Brain microvascular endothelial cell (primary cell): Measurements from ENCODE around the gene WBP4.

Experiments
- DNase-seq: peaks from one replicate; pipeline ENCODE4 v3.0.0-alpha.2; 2020
- H3K27ac ChIP-seq: fragments of 250-450 bp; sonication (Bioruptor Pico); 2 replicates; pipeline ENCODE4 v1.5.1; 2020; ENCODE audit warnings: mild to moderate bottlenecking, moderate library complexity
- H3K27me3 ChIP-seq: fragments of 250-450 bp; sonication (Bioruptor Pico); replicated peaks from 2 replicates; pipeline ENCODE4 v1.5.1; 2020; ENCODE audit warnings: mild to moderate bottlenecking
- H3K36me3 ChIP-seq: fragments of 250-450 bp; sonication (Bioruptor Pico); replicated peaks from 2 replicates; pipeline ENCODE4 v1.5.1; 2020; ENCODE audit warnings: mild to moderate bottlenecking
- H3K4me3 ChIP-seq: 2 replicates; pipeline ENCODE4 v1.5.1; 2011; ENCODE audit warnings: low read depth, mild to moderate bottlenecking, control low read depth, low read length, moderate library complexity
- in situ Hi-C: cut with HindIII; loops from 2 replicates; pipeline ENCODE4 v1.10.0; 2017; ENCODE audit warnings: low sequenced_read_pairs, low pct_ligation_motif_present
- TF ChIP-seq, protein P1 (sequence below): IDR thresholded peaks from 2 replicates; pipeline ENCODE4 v1.5.1; 2011; ENCODE audit warnings: low read depth, mild to moderate bottlenecking, moderate library complexity, low read length, control low read depth, inconsistent platforms; ENCODE audit errors: missing control alignments

Gene WBP4

DNA sequence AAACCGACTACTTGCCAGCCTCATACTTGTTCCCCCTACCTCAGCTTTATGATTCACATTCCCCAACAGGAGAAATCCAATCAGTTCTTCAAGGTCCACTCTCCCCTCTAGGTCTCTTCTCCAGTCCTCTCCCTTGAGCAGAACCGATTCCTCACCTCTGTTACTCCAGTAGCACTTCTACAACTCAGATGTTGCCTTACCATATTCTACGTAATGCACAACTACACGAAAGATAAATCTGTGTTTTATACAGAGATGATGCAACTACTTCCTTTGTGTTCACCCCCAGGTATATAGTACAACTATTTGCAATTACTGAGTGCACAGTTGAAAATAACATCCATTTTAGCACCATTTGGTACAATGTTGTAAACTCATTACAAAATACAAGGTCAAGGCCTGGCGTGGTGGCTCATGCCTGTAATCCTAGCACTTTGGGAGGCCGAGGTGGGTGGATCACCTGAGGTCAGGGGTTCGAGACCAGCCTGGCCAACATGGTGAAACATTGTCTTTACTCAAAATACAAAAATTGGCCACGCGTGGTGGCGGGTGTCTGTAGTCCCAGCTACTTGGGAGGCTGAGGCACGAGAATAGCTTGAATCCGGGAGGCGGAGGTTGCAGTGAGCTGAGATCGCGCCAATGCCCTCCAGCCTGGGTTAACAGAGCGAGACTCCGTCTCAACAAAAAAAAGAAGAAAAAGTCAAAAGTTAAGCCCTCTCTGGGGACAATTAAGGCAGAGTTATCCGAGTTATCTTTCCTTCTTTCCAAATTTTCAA, 2.8 kb upstream of the WBP4 start:
- Histone ChIP-seq H3K27me3 (no peaks in the 10 kb centered on the region), H3K27ac (no peak overlapping the region), H3K36me3 (no peaks in the 10 kb centered on the region), H3K4me3 (peak overlapping the region; percentile 88)
- in situ Hi-C loops: no loop called here
- TF ChIP-seq, protein P1, sequence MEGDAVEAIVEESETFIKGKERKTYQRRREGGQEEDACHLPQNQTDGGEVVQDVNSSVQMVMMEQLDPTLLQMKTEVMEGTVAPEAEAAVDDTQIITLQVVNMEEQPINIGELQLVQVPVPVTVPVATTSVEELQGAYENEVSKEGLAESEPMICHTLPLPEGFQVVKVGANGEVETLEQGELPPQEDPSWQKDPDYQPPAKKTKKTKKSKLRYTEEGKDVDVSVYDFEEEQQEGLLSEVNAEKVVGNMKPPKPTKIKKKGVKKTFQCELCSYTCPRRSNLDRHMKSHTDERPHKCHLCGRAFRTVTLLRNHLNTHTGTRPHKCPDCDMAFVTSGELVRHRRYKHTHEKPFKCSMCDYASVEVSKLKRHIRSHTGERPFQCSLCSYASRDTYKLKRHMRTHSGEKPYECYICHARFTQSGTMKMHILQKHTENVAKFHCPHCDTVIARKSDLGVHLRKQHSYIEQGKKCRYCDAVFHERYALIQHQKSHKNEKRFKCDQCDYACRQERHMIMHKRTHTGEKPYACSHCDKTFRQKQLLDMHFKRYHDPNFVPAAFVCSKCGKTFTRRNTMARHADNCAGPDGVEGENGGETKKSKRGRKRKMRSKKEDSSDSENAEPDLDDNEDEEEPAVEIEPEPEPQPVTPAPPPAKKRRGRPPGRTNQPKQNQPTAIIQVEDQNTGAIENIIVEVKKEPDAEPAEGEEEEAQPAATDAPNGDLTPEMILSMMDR: no peak
- DNase-seq: no peak

DNA sequence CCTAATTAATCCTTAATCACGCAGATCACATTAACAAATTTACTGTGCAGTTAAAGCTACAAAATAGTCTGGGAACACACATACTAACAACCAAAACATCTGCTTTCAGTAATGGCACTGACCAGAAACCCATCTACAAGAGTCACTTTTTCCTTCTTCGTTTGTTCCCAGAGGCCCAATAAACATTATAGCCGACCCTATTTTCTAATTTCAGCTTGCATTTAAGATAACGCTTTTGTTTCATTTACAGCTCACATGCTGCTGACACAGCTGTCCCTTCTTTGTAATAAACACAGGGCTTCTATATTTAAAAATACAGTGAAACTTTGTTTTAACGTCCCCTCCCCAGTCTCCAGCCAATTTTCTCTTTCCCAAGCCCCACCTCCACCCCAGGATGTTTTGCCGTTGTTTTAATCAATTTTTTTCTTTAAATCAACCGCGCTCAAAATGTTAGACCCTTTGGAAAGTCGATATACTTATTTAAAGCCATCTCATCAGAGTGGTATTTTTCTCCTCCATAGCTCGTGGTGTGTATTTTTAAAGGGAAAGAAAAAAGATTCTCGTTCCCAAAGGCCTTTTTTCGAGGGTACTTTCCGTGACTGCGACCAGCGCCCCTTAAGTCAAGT, 1.7 kb upstream of the WBP4 start:
- peak overlapping the region; percentile 91 for H3K27ac ChIP-seq
- in situ Hi-C loops: no loop called here
- H3K4me3 ChIP-seq: peak overlapping the region; percentile 88
- no peaks in the 10 kb centered on the region for H3K27me3 ChIP-seq
- no peak for DNase-seq
- H3K36me3 ChIP-seq: no peaks in the 10 kb centered on the region
- TF ChIP-seq, protein P1: no peak

DNA sequence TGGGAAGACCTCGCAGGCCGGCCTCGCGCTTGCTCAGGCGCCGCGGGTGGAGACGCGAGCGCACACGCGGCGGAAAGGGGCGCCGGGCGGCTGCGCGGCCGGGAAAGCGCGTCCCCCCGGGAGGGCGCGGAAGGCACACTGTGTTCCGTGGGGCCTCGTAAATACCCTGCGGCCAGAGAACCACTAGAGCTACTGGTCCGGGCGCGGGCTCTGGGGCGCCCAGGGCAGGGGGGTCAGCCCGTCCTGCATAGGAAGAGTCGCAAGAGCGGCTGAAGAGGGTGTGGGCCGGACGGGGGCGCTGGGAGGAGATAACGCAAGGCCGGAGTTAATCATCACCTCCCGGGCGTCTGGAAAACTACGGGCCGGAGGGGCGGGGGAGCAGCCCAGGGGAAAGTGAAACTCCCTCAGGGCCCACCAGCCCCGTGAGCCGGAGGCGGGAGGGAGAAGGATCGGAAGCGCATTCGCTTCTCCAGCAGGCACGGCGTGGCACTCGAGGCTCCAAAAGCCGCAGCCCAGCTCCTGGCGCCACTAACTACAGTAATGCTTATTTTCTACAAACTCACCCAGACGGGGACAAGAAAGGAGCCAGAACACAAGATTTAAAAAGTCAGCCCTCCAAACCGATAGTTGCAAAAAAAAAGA, 1.1 kb upstream of the WBP4 start:
- Histone ChIP-seq H3K36me3 (no peaks in the 10 kb centered on the region), H3K4me3 (peak overlapping the region; percentile 88), H3K27ac (peak overlapping the region; percentile 91), H3K27me3 (no peaks in the 10 kb centered on the region)
- in situ Hi-C loops: no loop called here
- TF ChIP-seq, protein P1: peak; percentile 49
- peak; percentile 86 for DNase-seq

DNA sequence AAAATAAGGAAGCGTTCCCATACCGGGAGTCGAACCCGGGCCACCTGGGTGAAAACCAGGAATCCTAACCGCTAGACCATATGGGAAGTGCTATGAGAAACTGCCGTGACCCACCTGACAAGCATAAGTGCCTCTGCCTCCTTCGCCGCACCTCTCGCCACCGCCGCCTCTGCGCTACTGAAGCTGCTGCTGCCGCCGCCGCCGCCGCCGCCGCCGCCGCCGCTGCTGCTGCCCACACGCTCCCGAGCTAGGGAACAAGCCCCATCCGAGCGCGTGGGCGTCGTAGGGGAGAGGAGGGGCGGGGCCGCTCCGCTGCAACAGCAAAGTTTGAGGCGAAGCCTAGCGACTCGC, 610 bp upstream of the WBP4 start:
- DNase-seq: no peak
- TF ChIP-seq, protein P1: no peak
- Histone ChIP-seq H3K4me3 (peak overlapping the region; percentile 88), H3K36me3 (peaks cover under 1% of the 10 kb centered on the region), H3K27ac (peak overlapping the region; percentile 91), H3K27me3 (no peaks in the 10 kb centered on the region)
- in situ Hi-C loops: no loop called here

DNA sequence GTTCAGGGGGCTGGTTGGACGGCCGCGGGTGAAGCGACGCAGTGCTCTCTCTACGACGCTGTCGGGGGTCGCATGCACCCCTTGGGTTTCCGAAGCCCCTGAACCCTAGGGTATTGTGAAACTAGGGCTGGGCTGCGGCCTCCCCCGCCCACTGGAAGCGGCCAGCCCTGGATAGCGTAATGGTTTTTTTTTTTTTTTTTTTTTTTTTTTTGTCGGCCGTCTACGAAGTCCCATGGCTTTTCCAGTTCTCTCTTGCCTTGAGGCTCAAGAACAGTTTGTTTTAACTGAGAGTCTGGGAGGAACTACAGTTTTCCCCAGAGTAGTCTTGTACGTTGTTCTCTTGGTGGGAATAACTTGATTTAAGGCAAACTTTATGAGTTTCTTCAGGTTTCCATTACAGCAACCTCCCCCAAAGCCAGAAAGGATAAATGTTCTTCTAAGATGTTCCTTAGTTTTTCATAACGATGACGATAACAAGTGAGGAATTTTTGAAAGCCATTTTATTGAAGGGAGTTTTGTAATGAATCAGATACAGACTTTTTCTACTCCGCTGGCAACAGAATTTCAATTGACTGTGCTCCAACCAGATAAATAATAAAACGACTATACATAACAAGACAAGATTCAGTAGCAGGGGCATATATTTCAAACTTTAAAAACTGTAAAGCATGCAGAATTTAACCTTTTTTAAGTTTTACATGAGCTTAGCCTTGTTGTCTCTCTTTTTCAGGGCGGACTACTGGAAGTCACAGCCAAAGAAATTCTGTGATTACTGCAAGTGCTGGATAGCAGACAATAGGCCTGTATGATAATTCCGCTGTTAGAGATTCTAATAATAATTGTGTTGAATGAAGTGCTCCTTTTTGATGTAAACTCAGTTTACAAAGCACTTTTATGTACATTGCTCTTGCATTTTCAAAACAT, 867 bp downstream of the WBP4 start:
- H3K4me3 ChIP-seq: peak overlapping the region; percentile 88
- TF ChIP-seq, protein P1: no peak
- H3K27ac ChIP-seq: peak overlapping the region; percentile 91
- no peaks in the 10 kb centered on the region for H3K27me3 ChIP-seq
- in situ Hi-C loops: no loop called here
- peak; percentile 50 for DNase-seq
- H3K36me3 ChIP-seq: peaks cover 14% of the 10 kb centered on the region
